Suppressor macrophage treated with lipopolysaccharide for 4 hours (primary cell): Measurements from ENCODE around the gene CIAO2B.
"Not testable (repeated sequence)": the region's sequence is repeated elsewhere in the genome, so short reads cannot be mapped to it uniquely, and the experiment has no call there.

Experiments
- DNase-seq: peaks from one replicate; pipeline ENCODE4 v3.0.0-alpha.2; 2020

CIAO2B gene

GRCh38 chr16:66902648-66903543 is 31.3 kb downstream of the CIAO2B start:
- DNase-seq: no peak

GRCh38 chr16:66901626-66902025 is 32.6 kb downstream of the CIAO2B start:
- no peak for DNase-seq

DNA sequence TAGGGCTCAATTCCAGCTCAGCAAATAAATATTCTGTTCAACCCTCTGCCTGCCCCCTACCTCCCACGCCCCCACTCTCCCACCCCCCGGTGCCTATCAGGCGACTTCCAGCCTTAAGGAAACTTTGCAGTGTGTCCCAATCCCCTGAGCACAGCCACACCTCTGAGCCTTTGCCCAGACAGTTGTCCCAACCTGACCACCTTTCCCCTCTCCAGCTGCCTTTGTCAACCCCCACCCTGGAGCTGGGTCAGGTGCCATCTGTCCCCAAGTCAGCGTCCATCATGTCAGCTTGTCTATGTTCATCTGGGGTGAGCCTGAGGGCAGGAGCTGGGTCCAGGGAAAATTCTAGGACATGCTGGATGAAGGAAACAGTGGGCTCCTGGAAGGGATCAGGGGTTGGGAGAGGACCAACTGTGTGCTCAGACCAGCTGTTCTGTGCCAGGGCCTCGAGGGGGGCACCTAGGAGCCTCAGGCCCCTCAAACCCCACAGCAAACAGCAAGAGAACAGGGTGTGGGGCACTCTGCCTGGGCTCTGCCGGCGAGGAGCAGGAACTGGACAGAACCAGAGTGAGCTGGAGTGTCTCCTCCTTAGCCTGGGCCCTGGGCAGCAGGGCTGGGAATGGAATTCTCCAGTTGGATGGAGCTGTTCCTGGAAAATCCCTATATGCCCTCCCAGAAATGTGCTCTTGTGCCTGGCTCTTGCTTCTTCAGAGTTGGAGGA is 33.3 kb downstream of the CIAO2B start:
- DNase-seq: no peak

GRCh38 chr16:66899945-66900710 is 34.1 kb downstream of the CIAO2B start:
- peak; percentile 55 for DNase-seq

DNA sequence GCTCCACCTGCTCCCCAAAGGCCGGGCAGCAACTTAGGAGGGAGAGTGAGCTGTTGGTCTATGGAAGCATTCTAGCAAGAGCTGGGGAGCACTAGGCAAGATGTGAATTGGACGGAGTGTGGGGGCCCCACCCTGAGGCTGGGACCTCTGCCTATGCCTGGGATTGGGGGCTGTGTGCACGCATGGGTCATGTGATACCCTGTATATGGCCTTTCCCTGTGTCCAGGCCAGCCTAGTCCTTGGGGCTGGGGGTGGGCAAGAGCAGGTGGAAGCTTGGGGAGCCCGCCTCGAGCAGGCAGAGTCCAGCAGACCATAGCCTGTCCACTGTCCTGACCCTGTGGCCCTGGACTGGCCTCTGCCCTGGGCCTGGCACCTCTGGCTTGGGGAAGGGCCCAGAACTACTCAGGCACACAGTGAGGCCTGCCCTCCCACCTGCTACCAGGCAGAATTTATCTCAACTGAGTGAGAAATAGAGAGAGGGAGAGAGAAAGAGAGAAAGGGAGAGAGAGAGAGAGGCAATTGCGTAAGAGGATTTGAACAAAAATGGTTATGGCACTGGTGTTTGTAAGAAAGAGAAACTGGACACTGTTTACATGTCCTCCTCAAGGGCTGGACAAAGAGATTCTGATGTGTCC is 34.8 kb downstream of the CIAO2B start:
- no peak for DNase-seq

DNA sequence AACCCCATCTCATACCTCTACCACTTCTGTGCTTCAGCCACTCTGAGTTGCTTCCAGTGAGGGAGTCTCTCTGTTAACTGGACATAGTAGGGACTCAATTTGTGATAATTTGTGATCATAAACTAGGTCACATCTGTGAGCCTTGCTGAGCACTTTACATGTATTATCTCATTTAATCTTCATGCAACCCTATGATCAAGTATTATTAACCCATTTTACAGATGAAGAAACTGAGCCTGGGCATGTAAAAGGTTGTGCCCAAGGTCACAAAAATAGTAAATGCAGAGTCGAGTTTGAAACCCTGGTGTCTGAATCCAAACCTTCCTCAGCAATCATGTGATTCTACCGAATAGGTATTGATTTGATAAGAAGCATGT is 35.3 kb downstream of the CIAO2B start:
- DNase-seq: no peak

DNA sequence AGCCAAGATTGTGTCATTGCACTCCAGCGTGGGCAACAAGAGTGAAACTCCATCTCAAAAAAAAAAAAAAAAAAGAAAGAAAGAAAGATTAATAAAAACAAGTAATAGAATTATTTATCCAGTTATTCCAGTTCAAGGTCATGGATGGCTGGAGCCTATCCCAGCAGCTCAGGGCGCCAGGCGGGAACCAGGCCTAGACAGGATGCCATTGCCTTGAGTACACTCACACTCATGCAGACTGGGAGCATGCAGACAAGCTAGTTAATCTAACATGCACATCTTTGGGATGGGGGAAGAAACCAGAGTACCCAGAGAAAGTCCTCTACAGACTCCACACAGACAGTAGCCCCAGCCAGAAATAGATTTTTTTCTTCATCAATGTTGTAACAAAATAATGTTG is 36.0 kb downstream of the CIAO2B start:
- no peak for DNase-seq

DNA sequence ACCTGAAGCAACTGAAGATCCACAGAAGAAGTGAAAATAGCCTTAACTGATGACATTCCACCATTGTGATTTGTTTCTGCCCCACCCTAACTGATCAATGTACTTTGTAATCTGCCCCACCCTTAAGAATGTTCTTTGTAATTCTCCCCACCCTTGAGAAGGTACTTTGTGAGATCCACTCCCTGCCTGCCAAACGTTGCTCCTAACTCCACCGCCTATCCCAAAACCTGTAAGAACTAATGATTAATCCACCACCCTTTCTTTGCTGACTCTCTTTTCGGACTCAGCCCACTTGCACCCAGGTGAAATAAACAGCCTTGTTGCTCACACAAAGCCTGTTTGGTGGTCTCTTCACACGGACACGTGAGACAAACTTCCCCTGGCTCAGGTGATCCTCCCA is 37.5 kb downstream of the CIAO2B start:
- DNase-seq: not testable (repeated sequence)

GRCh38 chr16:66895999-66896398 is 38.2 kb downstream of the CIAO2B start:
- DNase-seq: no peak

DNA sequence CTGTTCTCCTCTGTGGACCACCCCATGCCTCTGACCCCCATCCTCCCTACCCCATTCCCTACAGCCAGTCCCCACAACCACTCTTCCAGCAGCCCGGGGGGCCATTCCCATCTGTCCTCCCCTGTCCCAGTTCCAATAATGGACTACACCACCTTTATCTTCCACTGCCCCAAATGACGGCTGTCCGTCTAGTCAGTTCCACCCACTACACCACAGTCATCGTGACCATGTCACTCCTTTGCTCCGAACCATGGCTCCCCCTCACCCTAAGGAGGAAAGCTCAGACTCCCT is 38.6 kb downstream of the CIAO2B start:
- DNase-seq: no peak

GRCh38 chr16:66894948-66895688 is 39.1 kb downstream of the CIAO2B start:
- DNase-seq: peak; percentile 78

DNA sequence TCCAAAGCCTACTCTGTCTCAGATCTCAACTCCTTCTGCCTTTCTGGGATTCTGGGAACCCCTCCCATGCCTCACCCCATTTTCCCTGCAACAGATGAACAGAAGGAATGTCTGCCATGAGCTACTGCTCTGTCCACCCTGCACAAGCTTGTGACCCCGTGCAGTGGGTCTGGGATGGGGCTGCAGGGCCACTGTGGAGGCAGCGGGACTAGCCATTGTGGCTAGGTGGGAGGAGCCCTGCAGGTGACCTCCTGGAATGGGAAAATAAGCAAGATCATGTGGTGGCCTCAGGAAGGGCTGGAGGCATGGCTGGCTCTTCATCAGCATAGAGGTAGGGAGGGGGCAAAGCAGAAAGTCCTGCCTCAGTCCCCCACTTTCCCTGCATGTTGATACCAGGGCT is 40.1 kb downstream of the CIAO2B start:
- no peak for DNase-seq

- no peak for DNase-seq
Measured at GRCh38 chr16:66891797-66892196, 42.4 kb downstream of the CIAO2B start.

- no peak for DNase-seq
Measured at GRCh38 chr16:66891360-66891759, 42.8 kb downstream of the CIAO2B start.

DNA sequence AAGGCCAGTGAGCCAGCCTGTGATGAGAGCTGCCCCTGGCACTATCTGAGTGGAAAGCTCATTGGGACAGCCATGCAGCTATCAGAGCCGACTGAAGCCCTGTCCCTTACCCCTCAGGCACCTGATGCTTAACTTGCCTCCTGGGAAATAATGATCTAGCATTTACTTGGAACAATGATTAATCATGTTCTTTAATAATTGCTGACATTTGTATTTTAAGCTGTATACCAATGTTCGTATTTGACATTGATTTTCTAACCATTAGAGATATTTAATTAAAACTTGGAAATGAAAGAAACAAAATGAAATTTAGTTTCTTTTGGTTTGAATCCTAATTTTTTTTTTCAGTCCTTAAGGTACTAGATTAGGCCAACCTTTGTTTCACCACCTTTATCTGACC is 43.4 kb downstream of the CIAO2B start:
- no peak for DNase-seq

DNA sequence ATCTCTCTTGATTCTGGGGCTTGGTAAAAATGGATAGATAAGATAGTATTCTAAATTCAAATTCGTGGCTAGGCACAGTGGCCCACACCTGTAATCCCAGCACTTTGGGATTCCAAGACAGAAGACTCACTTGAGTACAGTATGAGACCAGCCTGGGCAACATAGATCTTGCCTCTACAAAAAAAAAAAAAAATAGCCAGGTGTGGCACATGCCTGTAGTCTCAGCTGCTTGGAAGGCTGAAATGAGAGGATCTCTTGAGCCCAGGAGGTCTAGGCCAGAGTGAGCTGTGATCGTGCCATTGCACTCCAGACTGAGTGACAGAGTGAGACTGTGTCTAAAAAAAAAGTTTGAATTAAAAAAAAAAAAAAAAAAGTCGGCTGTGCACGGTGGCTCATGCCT is 44.6 kb downstream of the CIAO2B start:
- no peak for DNase-seq

DNA sequence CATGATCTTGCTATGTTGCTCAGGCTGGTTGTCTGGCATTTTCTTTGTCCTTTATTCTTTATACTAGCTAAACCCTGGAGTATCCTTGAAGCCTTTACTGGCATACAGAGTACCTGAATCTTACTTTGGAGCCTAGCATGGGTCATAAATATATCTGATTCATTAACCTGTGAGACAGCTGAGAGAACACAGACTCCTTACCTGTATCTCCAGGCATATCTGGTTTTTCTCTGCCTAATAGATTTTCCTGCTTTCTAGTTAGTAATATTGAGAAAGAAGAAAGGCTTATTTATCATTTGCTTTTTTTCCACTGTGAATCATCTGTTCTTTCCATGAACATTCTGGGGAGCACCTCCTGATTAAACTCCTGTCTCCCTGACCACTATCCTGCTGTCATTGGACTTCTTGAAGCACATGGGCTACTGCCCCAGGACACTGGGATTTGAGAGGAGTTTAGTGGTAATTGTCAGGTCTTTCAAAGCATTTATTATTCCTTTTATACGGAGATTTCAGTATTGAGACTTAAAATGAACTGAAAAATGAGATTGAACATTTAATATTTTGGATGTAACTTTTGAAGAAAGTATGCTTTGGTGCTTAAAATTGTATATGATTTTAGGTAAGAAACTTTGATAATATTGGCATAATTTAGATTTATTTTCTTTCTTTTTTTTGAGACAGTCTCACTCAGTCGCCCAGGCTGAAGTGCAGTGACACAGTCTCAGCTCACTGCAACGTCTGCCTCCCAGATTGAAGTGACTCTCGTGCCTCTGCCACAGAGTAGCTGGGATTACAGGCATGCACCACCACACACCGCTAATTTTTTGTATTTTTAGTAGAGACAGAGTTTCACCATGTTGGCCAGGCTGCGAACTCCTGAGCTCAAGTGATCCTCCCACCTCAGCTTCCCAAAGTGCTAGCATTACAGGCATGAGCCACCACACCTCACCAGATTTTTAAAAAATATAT is 45.3 kb downstream of the CIAO2B start:
- no peak for DNase-seq

- no peak for DNase-seq
Measured at GRCh38 chr16:66886914-66887313, 47.3 kb downstream of the CIAO2B start.

DNA sequence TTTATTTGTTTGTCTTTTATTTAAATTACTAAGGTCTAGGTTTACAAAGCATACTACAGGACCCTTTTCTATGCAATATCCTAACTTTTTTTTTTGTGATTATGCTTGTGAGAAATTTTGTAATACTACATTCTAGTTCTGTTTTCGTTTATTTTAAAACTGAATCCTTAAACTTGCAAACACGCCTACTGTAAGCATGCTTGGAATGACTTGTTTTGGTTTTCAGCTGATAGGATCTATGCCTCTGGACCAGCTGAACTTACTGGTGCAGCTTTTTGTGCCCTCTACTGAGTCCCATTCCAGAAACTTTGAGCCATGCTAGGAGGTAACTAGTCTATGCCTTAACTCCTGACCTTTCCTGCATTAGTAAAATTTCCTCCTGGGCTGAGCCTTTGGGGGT is 47.9 kb downstream of the CIAO2B start:
- no peak for DNase-seq

DNA sequence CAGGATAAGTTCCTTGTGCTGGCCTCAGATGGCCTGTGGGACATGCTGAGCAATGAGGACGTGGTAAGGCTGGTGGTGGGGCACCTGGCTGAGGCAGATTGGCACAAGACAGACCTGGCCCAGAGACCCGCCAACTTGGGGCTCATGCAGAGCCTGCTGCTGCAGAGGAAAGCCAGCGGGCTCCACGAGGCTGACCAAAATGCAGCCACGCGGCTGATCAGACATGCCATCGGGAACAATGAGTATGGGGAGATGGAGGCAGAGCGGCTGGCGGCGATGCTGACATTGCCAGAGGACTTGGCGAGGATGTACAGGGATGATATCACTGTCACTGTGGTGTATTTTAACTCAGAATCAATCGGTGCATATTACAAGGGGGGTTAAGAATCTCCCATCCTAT is 48.7 kb downstream of the CIAO2B start:
- DNase-seq: no peak

GRCh38 chr16:66882702-66883101 is 51.5 kb downstream of the CIAO2B start:
- DNase-seq: no peak
